ENCODE results near the gene MTR.
A peak's percentile ranks its signal among the peaks of the same experiment; 100 is the strongest.

The MTR gene

GRCh38 chr1:236795035-236795756, at the start of gene MTR:
Gene MTR (plus strand): TSS chr1:236795292. CDS start chr1:236795704, 412 bp downstream.
- peak; percentile 96 for FAIRE-seq

- no peak for FAIRE-seq
These were observed 48.3 kb upstream of the MTR start for GRCh38 chr1:236746785-236747184.

- FAIRE-seq: no peak
These were observed 47.6 kb upstream of the MTR start for GRCh38 chr1:236747311-236747985.

- no peak for FAIRE-seq
These were observed 46.7 kb upstream of the MTR start for GRCh38 chr1:236748268-236748870.

- no peak for FAIRE-seq
These were observed 44.2 kb upstream of the MTR start for GRCh38 chr1:236750928-236751327.

GRCh38 chr1:236751385-236751784, 43.7 kb upstream of the MTR start:
- no peak for FAIRE-seq

GRCh38 chr1:236751935-236752334, 43.2 kb upstream of the MTR start:
- FAIRE-seq: no peak

- no peak for FAIRE-seq
These were observed 41.6 kb upstream of the MTR start for GRCh38 chr1:236753516-236753915.

- FAIRE-seq: no peak
These were observed 41.1 kb upstream of the MTR start for GRCh38 chr1:236753964-236754363.

GRCh38 chr1:236754525-236755210, 40.4 kb upstream of the MTR start:
- no peak for FAIRE-seq

GRCh38 chr1:236757640-236758039, 37.5 kb upstream of the MTR start:
- no peak for FAIRE-seq

GRCh38 chr1:236759252-236759859, 35.7 kb upstream of the MTR start:
- FAIRE-seq: no peak

- no peak for FAIRE-seq
These were observed 34.6 kb upstream of the MTR start for GRCh38 chr1:236760480-236760879.

GRCh38 chr1:236760986-236761385, 34.1 kb upstream of the MTR start:
- no peak for FAIRE-seq

GRCh38 chr1:236761397-236762132, 33.5 kb upstream of the MTR start:
- FAIRE-seq: no peak

- no peak for FAIRE-seq
These were observed 32.7 kb upstream of the MTR start for GRCh38 chr1:236762410-236762809.

- FAIRE-seq: no peak
These were observed 29.3 kb upstream of the MTR start for GRCh38 chr1:236765831-236766230.

GRCh38 chr1:236766506-236766905, 28.6 kb upstream of the MTR start:
- FAIRE-seq: no peak

- FAIRE-seq: no peak
These were observed 27.8 kb upstream of the MTR start for GRCh38 chr1:236767276-236767675.

GRCh38 chr1:236768601-236769000, 26.5 kb upstream of the MTR start:
- FAIRE-seq: no peak

- no peak for FAIRE-seq
These were observed 21.2 kb upstream of the MTR start for GRCh38 chr1:236773919-236774318.

- no peak for FAIRE-seq
These were observed 20.2 kb upstream of the MTR start for GRCh38 chr1:236774926-236775325.
